Psoas muscle (tissue), 8 donors: Measurements from ENCODE around the gene TNIP3. TPM values are rescaled to one million over a fixed set of nuclear protein-coding genes. Genes with fewer than 3 reads are reported as not detected.

Experiments
- ATAC-seq, 4 donors: fragments of 200-7000 bp; cut with Tn5 transposase; one replicate each; pipeline ENCODE4 v1.9.1; 2020; ENCODE audit warnings: moderate library complexity in 3 of 4, mild to moderate bottlenecking in 2 of 4
- DNase-seq, 2 donors: peaks; one replicate each; pipeline ENCODE4 v3.0.0-alpha.2; 2020
- H3K27ac ChIP-seq: fragments of 200-600 bp; one replicate; pipeline ENCODE4 v1.8.0; 2022
- H3K27me3 ChIP-seq, 3 donors: fragments of 200-600 bp in 1 of 3; one replicate each; pipeline versions ENCODE4 v1.6.1 to v1.8.0; 2013 to 2022; ENCODE audit warnings: low read length in 2 of 3, mild to moderate bottlenecking in 2 of 3, moderate library complexity in 1 of 3; ENCODE audit not compliant: insufficient read depth in 3 of 3
- H3K36me3 ChIP-seq, 2 donors: fragments of 200-600 bp in 1 of 2; one replicate each; pipeline versions ENCODE4 v1.6.1 to v1.8.0; 2013 to 2022; ENCODE audit warnings: low read depth in 1 of 2, mild to moderate bottlenecking in 1 of 2, moderate library complexity in 1 of 2; ENCODE audit not compliant: insufficient read depth in 1 of 2
- H3K4me1 ChIP-seq: fragments of 200-600 bp; one replicate; pipeline ENCODE4 v1.8.0; 2022
- H3K4me3 ChIP-seq: fragments of 200-600 bp; one replicate; pipeline ENCODE4 v1.8.0; 2022; ENCODE audit warnings: mild to moderate bottlenecking
- H3K9me3 ChIP-seq: fragments of 200-600 bp; one replicate; pipeline ENCODE4 v1.8.0; 2022
- CTCF ChIP-seq: fragments of 200-600 bp; IDR thresholded peaks from one replicate; pipeline ENCODE4 v1.8.0; 2022; ENCODE audit warnings: antibody characterized with exemption
- WGBS, 3 donors: extraction: QIAGEN DNeasy Blood & Tissue Kit; methylation state at CpG; one replicate each; pipeline versions ENCODE4 v1.1.6 to v1.1.7; 2013; 5-methylcytosine and 5-hydroxymethylcytosine counted together
- intact Hi-C, 2 donors: fragments of 100-400 bp; cut with DNase I; formaldehyde crosslinking; loops; one replicate each; pipeline versions ENCODE4 v1.11.0 to v1.14.2; 2022
- polyA plus RNA-seq, 3 donors: library from polyadenylated mRNA; stranded (reverse); fragments of 200-250 nt; gene quantifications; one replicate each; pipeline ENCODE4 v1.2.3, GENCODE V29; 2013
- total RNA-seq, 4 donors: library from RNA; stranded (reverse); fragmentation: NEBNext Ultra II Directional in 2 of 4; extraction: Animal tissue kit (Norgen Biotek cat#: 25700) in 2 of 4; gene quantifications; one replicate each; pipeline versions ENCODE4 v1.2.1 to v1.2.4, GENCODE V29; 2021 to 2023
- donor health status: healthy with polysubstance abuse.
- donor health status: DM: no; HTN: no; CAD: no; lungs with moderate emphysema.
- donor health status: Bipolar disorder and iron deficiency.
- donor health status: healthy.
- donor health status: DM: yes; HTN: yes; CAD: no.
- donor health status: DM: no; HTN: no; CAD: no.
- donor health status: DM: no; HTN: no; CAD: no.
- donor health status: DM: yes; HTN: yes; CAD: no.

The TNIP3 gene
- total and polyA plus RNA-seq, 7 donors = not detected

- no peaks in the 10 kb centered on the region for H3K36me3 ChIP-seq
- H3K4me3 ChIP-seq = no peak overlapping the region
- ATAC-seq = no peak
- no peaks in the 10 kb centered on the region for H3K27me3 ChIP-seq
- WGBS, 3 donors = 56 to 58% (median 57%) methylated on average over 4 of the region's 4 CpGs
- intact Hi-C loops = no loop called here
- no peaks in the 10 kb centered on the region for H3K9me3 ChIP-seq
- no peaks in the 10 kb centered on the region for H3K4me1 ChIP-seq
- H3K27ac ChIP-seq = no peak overlapping the region
- no peak for DNase-seq
- TF ChIP-seq CTCF = no peak
Measured at GRCh38 chr4:121148000-121148399, 16.1 kb downstream of the TNIP3 start.

DNA sequence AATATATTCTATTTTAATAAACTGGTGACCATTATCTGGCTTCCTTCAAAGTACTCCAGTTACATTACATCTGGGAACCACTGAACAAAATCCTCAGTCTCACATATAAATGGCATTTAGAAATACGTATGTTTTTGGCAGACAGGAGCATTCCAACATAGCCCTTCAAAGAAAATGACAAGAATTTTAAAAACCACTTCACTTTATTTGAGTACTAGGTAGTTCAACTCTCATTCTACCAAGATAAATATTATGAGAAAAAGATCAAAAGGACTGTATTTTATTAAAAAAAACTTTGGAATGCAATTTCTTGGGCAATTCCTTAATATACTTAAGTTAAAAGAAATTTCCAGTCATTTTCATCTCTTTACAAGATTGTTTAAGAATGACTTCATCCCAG, 17.6 kb downstream of the TNIP3 start:
- no peaks in the 10 kb centered on the region for H3K4me1 ChIP-seq
- H3K4me3 ChIP-seq = no peak overlapping the region
- intact Hi-C loops = no loop called here
- WGBS, 3 donors = 17 to 22% (median 19%) methylated on average over 1 of the region's 1 CpG
- no peak for DNase-seq
- no peak for TF ChIP-seq CTCF
- no peaks in the 10 kb centered on the region for H3K27me3 ChIP-seq
- no peak overlapping the region for H3K27ac ChIP-seq
- no peaks in the 10 kb centered on the region for H3K9me3 ChIP-seq
- no peak for ATAC-seq
- H3K36me3 ChIP-seq = no peaks in the 10 kb centered on the region

DNA sequence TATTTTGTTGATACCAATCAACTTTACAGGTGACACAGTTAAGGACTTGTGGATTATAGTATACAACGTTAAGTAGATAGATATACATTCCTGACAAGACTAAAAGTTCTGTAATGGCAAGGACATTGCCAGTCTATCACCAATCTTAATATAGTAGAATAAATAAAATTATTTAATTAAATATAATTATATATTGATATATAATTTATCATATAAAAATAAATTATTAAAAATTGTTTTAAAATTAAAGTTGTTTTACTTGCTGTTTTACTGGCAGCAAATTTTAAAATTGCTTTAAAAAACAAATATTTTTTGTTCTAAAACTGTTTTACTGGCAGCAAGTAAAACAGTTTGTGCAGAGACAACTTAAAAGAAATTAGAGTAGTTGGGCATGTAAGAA, 18.7 kb downstream of the TNIP3 start:
- TF ChIP-seq CTCF = no peak
- Histone ChIP-seq H3K27ac (no peak overlapping the region), H3K36me3 (no peaks in the 10 kb centered on the region), H3K27me3 (no peaks in the 10 kb centered on the region), H3K4me1 (no peaks in the 10 kb centered on the region), H3K9me3 (no peaks in the 10 kb centered on the region), H3K4me3 (no peak overlapping the region)
- DNase-seq (no peak), ATAC-seq (no peak)
- intact Hi-C loops = no loop called here
- WGBS, 3 donors = 87 to 88% (median 88%) methylated on average over 1 of the region's 1 CpG

- no peaks in the 10 kb centered on the region for H3K27me3 ChIP-seq
- intact Hi-C loops = no loop called here
- 86 to 91% (median 91%) methylated on average over 2 of the region's 2 CpGs for WGBS, 3 donors
- no peaks in the 10 kb centered on the region for H3K36me3 ChIP-seq
- ATAC-seq (no peak), DNase-seq (no peak)
- H3K27ac ChIP-seq = no peak overlapping the region
- TF ChIP-seq CTCF = no peak
- no peak overlapping the region for H3K4me3 ChIP-seq
- H3K4me1 ChIP-seq = no peaks in the 10 kb centered on the region
- no peaks in the 10 kb centered on the region for H3K9me3 ChIP-seq
Measured at GRCh38 chr4:121144021-121144420, 20.1 kb downstream of the TNIP3 start.

DNA sequence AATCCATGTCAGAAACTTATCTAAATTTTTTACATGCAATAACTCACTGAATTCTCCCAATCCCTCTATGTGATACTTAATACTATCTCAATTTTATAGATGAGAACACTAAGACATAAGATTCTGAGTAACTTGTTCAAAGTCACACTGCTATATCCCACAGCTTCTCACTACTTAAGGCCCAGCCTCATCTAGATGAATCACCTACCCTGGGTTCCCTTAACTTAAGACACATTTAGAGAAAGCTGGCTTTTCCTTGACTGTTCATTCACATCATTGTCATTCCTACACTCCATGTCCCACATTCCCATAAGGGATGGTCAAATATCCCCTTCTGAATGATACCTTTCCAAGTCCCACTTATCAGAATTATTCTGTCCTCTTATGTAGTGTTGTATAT, 21.0 kb downstream of the TNIP3 start:
- Histone ChIP-seq H3K9me3 (no peaks in the 10 kb centered on the region), H3K4me3 (no peak overlapping the region), H3K27me3 (no peaks in the 10 kb centered on the region), H3K27ac (no peak overlapping the region), H3K4me1 (no peaks in the 10 kb centered on the region), H3K36me3 (no peaks in the 10 kb centered on the region)
- intact Hi-C loops = no loop called here
- TF ChIP-seq CTCF = no peak
- DNase-seq (no peak), ATAC-seq (no peak)
